HUES48 (cell line): Measurements from ENCODE around the gene GCK.

Experiments used
- H3K27ac ChIP-seq: one replicate; pipeline ENCODE4 v1.7.0; 2013; ENCODE audit warnings: low read depth, low read length, inconsistent platforms
- H3K27me3 ChIP-seq: 2 replicates; pipeline ENCODE4 v1.6.1; 2013; ENCODE audit warnings: mild to moderate bottlenecking, low read length; ENCODE audit not compliant: control insufficient read depth, insufficient read depth
- H3K36me3 ChIP-seq: 2 replicates; pipeline ENCODE4 v1.6.1; 2013; ENCODE audit warnings: low read length; ENCODE audit not compliant: control insufficient read depth, insufficient read depth
- H3K4me1 ChIP-seq: 2 replicates; pipeline ENCODE4 v1.6.1; 2013; ENCODE audit warnings: mild to moderate bottlenecking, low read length; ENCODE audit not compliant: control insufficient read depth, insufficient read depth
- H3K4me3 ChIP-seq: 2 replicates; pipeline ENCODE4 v1.5.1; 2013; ENCODE audit warnings: mild to moderate bottlenecking, low read depth, low read length
- H3K9ac ChIP-seq: 2 replicates; pipeline ENCODE4 v1.6.1; 2013; ENCODE audit warnings: mild to moderate bottlenecking, low read depth, low read length, moderate library complexity
- H3K9me3 ChIP-seq: 2 replicates; pipeline ENCODE4 v1.6.1; 2013; ENCODE audit warnings: low read length; ENCODE audit not compliant: control insufficient read depth, insufficient read depth

GCK gene

GRCh38 chr7:44188480-44189225, 586 bp downstream of the GCK start:
- no peaks in the 10 kb centered on the region for H3K9me3 ChIP-seq
- H3K4me1 ChIP-seq: 0 out of 2 replicates have a peak, but pooled peaks cover 12% of the 10 kb centered on the region
- no peak overlapping the region for H3K4me3 ChIP-seq
- H3K27ac ChIP-seq: no peak overlapping the region
- H3K9ac ChIP-seq: no peak overlapping the region
- no peaks in the 10 kb centered on the region for H3K36me3 ChIP-seq
- H3K27me3 ChIP-seq: no peaks in the 10 kb centered on the region

- Histone ChIP-seq H3K9me3 (0 out of 2 replicates have a peak, but pooled peaks cover under 1% of the 10 kb centered on the region), H3K4me3 (no peak overlapping the region), H3K4me1 (0 out of 2 replicates have a peak, but pooled peaks cover 12% of the 10 kb centered on the region), H3K9ac (no peak overlapping the region), H3K36me3 (no peaks in the 10 kb centered on the region), H3K27me3 (no peaks in the 10 kb centered on the region), H3K27ac (no peak overlapping the region)
Measured at GRCh38 chr7:44187636-44188416, 1.4 kb downstream of the GCK start.

- Histone ChIP-seq H3K9me3 (0 out of 2 replicates have a peak, but pooled peaks cover 3% of the 10 kb centered on the region), H3K4me1 (0 out of 2 replicates have a peak, but pooled peaks cover 12% of the 10 kb centered on the region), H3K27ac (no peak overlapping the region), H3K27me3 (no peaks in the 10 kb centered on the region), H3K36me3 (no peaks in the 10 kb centered on the region), H3K9ac (no peak overlapping the region), H3K4me3 (no peak overlapping the region)
Measured at GRCh38 chr7:44186736-44187135, 2.5 kb downstream of the GCK start.

GRCh38 chr7:44185729-44186128, 3.5 kb downstream of the GCK start:
- H3K9ac ChIP-seq: no peak overlapping the region

GRCh38 chr7:44184873-44185446, 4.3 kb downstream of the GCK start:
- H3K4me1 ChIP-seq: 0 out of 2 replicates have a peak, but pooled peaks cover 12% of the 10 kb centered on the region
- no peak overlapping the region for H3K4me3 ChIP-seq
- H3K27ac ChIP-seq: peak overlapping the region; percentile 9
- H3K9ac ChIP-seq: no peak overlapping the region
- H3K36me3 ChIP-seq: no peaks in the 10 kb centered on the region
- H3K27me3 ChIP-seq: no peaks in the 10 kb centered on the region
- H3K9me3 ChIP-seq: 0 out of 2 replicates have a peak, but pooled peaks cover 3% of the 10 kb centered on the region

More at GRCh38 chr7:44185729-44186128, 3.5 kb downstream of the GCK start:
- H3K9me3 ChIP-seq: 0 out of 2 replicates have a peak, but pooled peaks cover 3% of the 10 kb centered on the region
- no peaks in the 10 kb centered on the region for H3K36me3 ChIP-seq
- no peak overlapping the region for H3K27ac ChIP-seq
- H3K4me1 ChIP-seq: 0 out of 2 replicates have a peak, but pooled peaks cover 12% of the 10 kb centered on the region
- H3K4me3 ChIP-seq: no peak overlapping the region
- H3K27me3 ChIP-seq: no peaks in the 10 kb centered on the region

GRCh38 chr7:44184206-44184872, 4.9 kb downstream of the GCK start:
- Histone ChIP-seq H3K27me3 (no peaks in the 10 kb centered on the region), H3K36me3 (no peaks in the 10 kb centered on the region), H3K9me3 (0 out of 2 replicates have a peak, but pooled peaks cover 3% of the 10 kb centered on the region), H3K9ac (no peak overlapping the region), H3K27ac (peak overlapping the region; percentile 34), H3K4me1 (0 out of 2 replicates have a peak, but pooled peaks cover 12% of the 10 kb centered on the region), H3K4me3 (no peak overlapping the region)

GRCh38 chr7:44183386-44183785, 5.9 kb downstream of the GCK start:
- no peak overlapping the region for H3K9ac ChIP-seq
- 0 out of 2 replicates have a peak, but pooled peaks cover 3% of the 10 kb centered on the region for H3K9me3 ChIP-seq
- no peak overlapping the region for H3K4me3 ChIP-seq
- H3K27ac ChIP-seq: no peak overlapping the region
- H3K4me1 ChIP-seq: 0 out of 2 replicates have a peak, but pooled peaks cover 12% of the 10 kb centered on the region
- H3K36me3 ChIP-seq: no peaks in the 10 kb centered on the region
- H3K27me3 ChIP-seq: no peaks in the 10 kb centered on the region; the same call in 1 of the 2 replicates

GRCh38 chr7:44182827-44183226, 6.4 kb downstream of the GCK start:
- Histone ChIP-seq H3K9ac (no peak overlapping the region), H3K27me3 (no peaks in the 10 kb centered on the region; the same call in 1 of the 2 replicates), H3K4me3 (no peak overlapping the region), H3K4me1 (0 out of 2 replicates have a peak, but pooled peaks cover 14% of the 10 kb centered on the region), H3K9me3 (0 out of 2 replicates have a peak, but pooled peaks cover 3% of the 10 kb centered on the region), H3K27ac (no peak overlapping the region), H3K36me3 (no peaks in the 10 kb centered on the region)

- Histone ChIP-seq H3K9me3 (0 out of 2 replicates have a peak, but pooled peaks cover 3% of the 10 kb centered on the region), H3K27me3 (no peaks in the 10 kb centered on the region; the same call in 1 of the 2 replicates), H3K4me1 (0 out of 2 replicates have a peak, but pooled peaks cover 18% of the 10 kb centered on the region), H3K27ac (no peak overlapping the region), H3K36me3 (no peaks in the 10 kb centered on the region), H3K9ac (no peak overlapping the region), H3K4me3 (no peak overlapping the region)
Measured at GRCh38 chr7:44180631-44181030, 8.6 kb downstream of the GCK start.

GRCh38 chr7:44177570-44178131, 11.6 kb downstream of the GCK start:
- H3K4me1 ChIP-seq: 0 out of 2 replicates have a peak, but pooled peaks cover 6% of the 10 kb centered on the region
- H3K9ac ChIP-seq: no peak overlapping the region
- no peak overlapping the region for H3K4me3 ChIP-seq
- H3K27ac ChIP-seq: peak overlapping the region; percentile 20
- H3K36me3 ChIP-seq: no peaks in the 10 kb centered on the region
- H3K9me3 ChIP-seq: 0 out of 2 replicates have a peak, but pooled peaks cover under 1% of the 10 kb centered on the region
- H3K27me3 ChIP-seq: no peaks in the 10 kb centered on the region; the same call in 1 of the 2 replicates
